NB4 (cell line): ENCODE results near the gene LTBP1.

Source experiments
- DNase-seq: peaks from one replicate; pipeline ENCODE4 v3.0.0; 2010; ENCODE audit warnings: low read depth
- H3K4me3 ChIP-seq: one replicate; pipeline ENCODE4 v1.5.1; 2011; ENCODE audit warnings: mild to moderate bottlenecking, low read depth, low read length, moderate library complexity
- MYC ChIP-seq: IDR thresholded peaks from 2 replicates; pipeline ENCODE4 v1.6.1; 2011; ENCODE audit warnings: low read depth, low read length
- POLR2A ChIP-seq: IDR thresholded peaks from 2 replicates; pipeline ENCODE4 v1.6.1; 2011; ENCODE audit warnings: mild to moderate bottlenecking; ENCODE audit not compliant: insufficient read length; ENCODE audit errors: extremely low read depth
- TF ChIP-seq, protein P1 (sequence below): IDR thresholded peaks from one replicate; pipeline ENCODE4 v1.5.1; 2012; ENCODE audit warnings: low read depth, low read length
- TF ChIP-seq, protein P2 (sequence below): IDR thresholded peaks from 2 replicates; pipeline ENCODE4 v1.6.1; 2011; ENCODE audit warnings: low read depth, low read length

LTBP1 gene

DNA sequence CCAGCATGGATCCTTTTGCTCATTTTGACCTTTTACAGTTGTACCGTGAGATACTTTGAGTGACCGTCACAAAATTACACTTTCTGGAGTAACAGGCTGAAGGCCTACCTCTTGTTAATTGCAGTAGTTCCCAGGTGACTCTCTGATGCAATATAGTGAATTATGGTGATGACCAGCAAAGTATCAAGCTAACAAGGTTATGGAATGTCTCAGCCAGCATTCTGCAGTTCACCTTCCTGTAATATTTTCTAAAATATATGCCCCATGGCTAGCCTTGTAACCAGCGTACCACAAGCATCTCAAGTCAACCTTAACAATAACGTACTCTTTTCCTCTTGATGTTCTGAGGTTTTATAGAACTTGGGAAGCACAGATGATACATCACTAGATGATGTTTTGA lies 234.7 kb downstream of the LTBP1 start:
- no peak overlapping the region for H3K4me3 ChIP-seq
- TF ChIP-seq POLR2A (no peak), MYC (no peak)
- TF ChIP-seq, protein P1, sequence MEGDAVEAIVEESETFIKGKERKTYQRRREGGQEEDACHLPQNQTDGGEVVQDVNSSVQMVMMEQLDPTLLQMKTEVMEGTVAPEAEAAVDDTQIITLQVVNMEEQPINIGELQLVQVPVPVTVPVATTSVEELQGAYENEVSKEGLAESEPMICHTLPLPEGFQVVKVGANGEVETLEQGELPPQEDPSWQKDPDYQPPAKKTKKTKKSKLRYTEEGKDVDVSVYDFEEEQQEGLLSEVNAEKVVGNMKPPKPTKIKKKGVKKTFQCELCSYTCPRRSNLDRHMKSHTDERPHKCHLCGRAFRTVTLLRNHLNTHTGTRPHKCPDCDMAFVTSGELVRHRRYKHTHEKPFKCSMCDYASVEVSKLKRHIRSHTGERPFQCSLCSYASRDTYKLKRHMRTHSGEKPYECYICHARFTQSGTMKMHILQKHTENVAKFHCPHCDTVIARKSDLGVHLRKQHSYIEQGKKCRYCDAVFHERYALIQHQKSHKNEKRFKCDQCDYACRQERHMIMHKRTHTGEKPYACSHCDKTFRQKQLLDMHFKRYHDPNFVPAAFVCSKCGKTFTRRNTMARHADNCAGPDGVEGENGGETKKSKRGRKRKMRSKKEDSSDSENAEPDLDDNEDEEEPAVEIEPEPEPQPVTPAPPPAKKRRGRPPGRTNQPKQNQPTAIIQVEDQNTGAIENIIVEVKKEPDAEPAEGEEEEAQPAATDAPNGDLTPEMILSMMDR = no peak
- TF ChIP-seq, protein P2, sequence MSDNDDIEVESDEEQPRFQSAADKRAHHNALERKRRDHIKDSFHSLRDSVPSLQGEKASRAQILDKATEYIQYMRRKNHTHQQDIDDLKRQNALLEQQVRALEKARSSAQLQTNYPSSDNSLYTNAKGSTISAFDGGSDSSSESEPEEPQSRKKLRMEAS = no peak
- no peak for DNase-seq

DNA sequence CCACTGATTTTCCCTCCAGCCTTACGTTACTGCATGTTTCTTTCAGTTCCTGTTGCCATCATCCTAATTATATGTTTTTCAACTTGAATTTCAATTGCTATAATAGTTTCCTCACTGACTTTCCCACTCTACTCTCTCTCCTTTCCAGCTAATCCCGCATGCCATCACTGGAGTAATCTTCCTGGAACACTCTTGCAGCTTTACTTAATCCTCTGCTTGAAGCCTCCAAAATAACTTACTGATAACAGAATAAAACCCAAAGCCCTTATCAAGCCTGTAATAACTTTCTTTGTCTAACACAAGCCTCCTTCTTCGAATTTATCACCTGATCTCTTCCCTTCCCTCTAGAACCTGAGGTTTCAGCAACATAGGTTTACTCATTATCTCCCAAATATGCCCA lies 237.3 kb downstream of the LTBP1 start:
- TF ChIP-seq, protein P2 = no peak
- TF ChIP-seq, protein P1 = no peak
- TF ChIP-seq POLR2A (no peak), MYC (no peak)
- no peak for DNase-seq
- H3K4me3 ChIP-seq = no peak overlapping the region

DNA sequence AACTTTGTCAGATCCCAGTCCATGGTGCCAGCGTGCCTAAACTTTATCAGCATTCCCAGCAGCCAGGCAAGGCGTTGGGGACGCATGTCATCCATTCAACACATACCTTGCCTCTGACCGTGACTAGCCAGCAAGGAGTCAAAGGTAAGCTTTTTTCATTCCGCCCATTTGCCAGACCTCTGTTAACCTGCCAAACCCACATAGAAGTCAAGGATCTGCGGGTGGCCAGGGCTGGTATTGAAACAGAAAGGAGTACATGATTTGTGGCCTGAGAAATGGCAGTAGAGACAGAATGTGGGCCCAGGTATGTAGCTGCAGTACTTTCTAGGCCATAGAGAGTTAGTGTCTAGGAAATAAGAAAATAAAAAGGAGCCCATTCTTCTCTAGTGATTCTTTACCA lies 240.2 kb downstream of the LTBP1 start:
- no peak for DNase-seq
- no peak overlapping the region for H3K4me3 ChIP-seq
- TF ChIP-seq, protein P2 = no peak
- TF ChIP-seq MYC (no peak), POLR2A (no peak)
- TF ChIP-seq, protein P1 = no peak

GRCh38 chr2:33188799-33189198 lies 242.0 kb downstream of the LTBP1 start:
- TF ChIP-seq, protein P2 = no peak
- TF ChIP-seq, protein P1 = no peak
- TF ChIP-seq MYC (no peak), POLR2A (no peak)
- no peak for DNase-seq
- H3K4me3 ChIP-seq = no peak overlapping the region

DNA sequence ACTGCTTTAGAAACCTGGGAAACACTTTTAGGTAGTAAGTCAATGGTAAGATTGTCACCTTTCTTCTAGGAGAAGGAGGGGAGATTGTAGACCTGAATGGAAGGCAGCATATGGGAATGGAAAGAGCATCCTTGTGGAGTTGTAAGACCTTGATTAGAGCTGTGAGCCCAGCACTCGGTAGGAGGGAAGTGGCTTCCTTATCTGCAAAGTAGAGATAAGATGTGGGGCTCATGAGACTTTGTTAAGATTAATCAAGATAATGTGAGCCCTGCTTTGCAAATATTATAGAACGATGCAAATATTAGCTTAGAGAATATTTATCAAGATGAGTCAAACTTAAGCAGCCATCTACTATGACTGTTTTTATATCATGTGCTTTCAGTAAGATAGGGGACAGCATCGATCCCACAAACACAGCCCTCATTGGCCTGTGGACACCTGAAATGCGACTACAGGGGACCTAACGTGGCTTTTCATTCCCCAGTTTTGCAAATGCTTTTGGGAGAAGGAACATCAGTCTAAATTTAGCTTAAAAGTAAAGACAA lies 243.7 kb downstream of the LTBP1 start:
- TF ChIP-seq MYC = no peak
- TF ChIP-seq, protein P2 = no peak
- TF ChIP-seq POLR2A = no peak
- TF ChIP-seq, protein P1 = no peak
- H3K4me3 ChIP-seq = no peak overlapping the region
- no peak for DNase-seq

GRCh38 chr2:33195891-33196290 lies 249.1 kb downstream of the LTBP1 start:
- TF ChIP-seq, protein P2 = no peak
- no peak for TF ChIP-seq POLR2A
- TF ChIP-seq MYC = no peak
- TF ChIP-seq, protein P1 = no peak

More at GRCh38 chr2:33195891-33196290, 249.1 kb downstream of the LTBP1 start:
- DNase-seq = no peak
- no peak overlapping the region for H3K4me3 ChIP-seq
